Common myeloid progenitor, CD34-positive (primary cell): ENCODE results near the gene TPBG.

Experiments used
- CTCF ChIA-PET: fragments of 350-600 bp; sonication (Branson Sonifier 250); formaldehyde crosslinking; loops from one replicate; lab custom pipeline; 2021; ENCODE audit warnings: antibody characterized with exemption; lab: Charles Lee
- POLR2A ChIA-PET: fragments of 350-600 bp; sonication (Branson Sonifier 250); formaldehyde crosslinking; loops from one replicate; lab custom pipeline; 2021; ENCODE audit warnings: antibody characterized with exemption; lab: Charles Lee
- DNase-seq, 3 donors: peaks; one replicate each; pipeline versions ENCODE4 v3.0.0 to v3.0.0-alpha.2; 2013
- H3K27ac ChIP-seq, 2 experiments: 1 replicate in 1 of 2; 2 replicates in 1 of 2; pipeline ENCODE4 v1.7.0; 2013; ENCODE audit warnings: inconsistent platforms in 2 of 2, low read length in 2 of 2, mild to moderate bottlenecking in 2 of 2, low read depth in 1 of 2, moderate library complexity in 1 of 2; ENCODE audit not compliant: severe bottlenecking in 2 of 2, insufficient read depth in 1 of 2, poor library complexity in 1 of 2
- H3K27me3 ChIP-seq, 5 experiments: replicated peaks in 2 of 5; 1 replicate in 3 of 5; 2 replicates in 2 of 5; pipeline versions ENCODE4 v1.6.1 to v1.7.0; 2013; ENCODE audit warnings: low read length in 4 of 5, mild to moderate bottlenecking in 2 of 5, moderate library complexity in 2 of 5, inconsistent platforms in 1 of 5; ENCODE audit not compliant: insufficient read depth in 5 of 5, control insufficient read depth in 4 of 5
- H3K36me3 ChIP-seq, 4 experiments: 1 replicate in 2 of 4; 2 replicates in 2 of 4; pipeline versions ENCODE4 v1.6.1 to v1.7.0; 2013; ENCODE audit warnings: low read length in 3 of 4, control low read depth in 1 of 4, mild to moderate bottlenecking in 1 of 4; ENCODE audit not compliant: control insufficient read depth in 4 of 4, insufficient read depth in 4 of 4
- H3K4me1 ChIP-seq, 4 experiments: 1 replicate in 3 of 4; 2 replicates in 1 of 4; pipeline versions ENCODE4 v1.6.1 to v1.7.1; 2013; ENCODE audit warnings: low read length in 3 of 4, mild to moderate bottlenecking in 3 of 4, control low read depth in 1 of 4, inconsistent platforms in 1 of 4, moderate library complexity in 1 of 4; ENCODE audit not compliant: control insufficient read depth in 4 of 4, insufficient read depth in 4 of 4; ENCODE audit errors: control extremely low read depth in 1 of 4
- H3K4me3 ChIP-seq, 7 experiments: 1 replicate in 4 of 7; 2 replicates in 3 of 7; pipeline versions ENCODE4 v1.5.1 to v1.7.0; 2013; ENCODE audit warnings: mild to moderate bottlenecking in 7 of 7, low read length in 6 of 7, moderate library complexity in 6 of 7, inconsistent platforms in 2 of 7, low read depth in 2 of 7, control low read depth in 1 of 7; ENCODE audit not compliant: insufficient read depth in 4 of 7, control insufficient read depth in 1 of 7; ENCODE audit errors: extremely low read depth in 1 of 7
- H3K9me3 ChIP-seq, 5 experiments: 1 replicate in 4 of 5; 2 replicates in 1 of 5; pipeline versions ENCODE4 v1.6.1 to v1.7.1; 2013; ENCODE audit warnings: low read length in 4 of 5, mild to moderate bottlenecking in 2 of 5, inconsistent platforms in 1 of 5, low read depth in 1 of 5, moderate library complexity in 1 of 5; ENCODE audit not compliant: control insufficient read depth in 4 of 5, insufficient read depth in 2 of 5; ENCODE audit errors: control extremely low read depth in 1 of 5
- WGBS: methylation state at CpG from one replicate; pipeline ENCODE4 v1.1.5; 2013; ENCODE audit not compliant: insufficient coverage; 5-methylcytosine and 5-hydroxymethylcytosine counted together

TPBG gene

GRCh38 chr6:82364087-82365015 lies 734 bp downstream of the TPBG start:
- no peak overlapping the region for H3K27ac ChIP-seq
- H3K4me3 ChIP-seq = peak overlapping the region; percentile 46 to 93 (median 81)
- H3K4me1 ChIP-seq = peaks cover 0 to 26% (median 25%) of the 10 kb centered on the region in 4 experiments
- DNase-seq = peak; percentile 8 to 36 (median 13)
- H3K9me3 ChIP-seq = peaks cover 0 to 3% (median 0%) of the 10 kb centered on the region in 5 experiments
- ChIA-PET POLR2A (interaction anchor here (0.5 kb wide), 1 partner anchor 460 kb away, joined by 3 read pairs; no protein-coding TSS in a partner anchor), CTCF (interaction anchor here (1.4 kb wide), 1 partner anchor 92 kb away, joined by 3 read pairs; no protein-coding TSS in a partner anchor)
- peaks cover 19 to 47% (median 37%) of the 10 kb centered on the region in 5 experiments for H3K27me3 ChIP-seq
- no peaks in the 10 kb centered on the region for H3K36me3 ChIP-seq
- WGBS = under 1% methylated on average over 65 of the region's 88 CpGs

GRCh38 chr6:82365016-82365795 lies 1.6 kb downstream of the TPBG start:
- no peaks in the 10 kb centered on the region for H3K36me3 ChIP-seq
- H3K27me3 ChIP-seq = peaks cover 19 to 46% (median 37%) of the 10 kb centered on the region in 5 experiments
- 10% methylated on average over 57 of the region's 67 CpGs for WGBS
- ChIA-PET CTCF (no interaction called here), POLR2A (no interaction called here)
- DNase-seq = peak; percentile 13 to 61 (median 48)
- peaks cover 0 to 26% (median 25%) of the 10 kb centered on the region in 4 experiments for H3K4me1 ChIP-seq
- H3K27ac ChIP-seq = no peak overlapping the region
- H3K9me3 ChIP-seq = peaks cover 0 to 3% (median 0%) of the 10 kb centered on the region in 5 experiments
- H3K4me3 ChIP-seq = peak overlapping the region; percentile 46 to 93 (median 81)

GRCh38 chr6:82367704-82368103 lies 4.1 kb downstream of the TPBG start:
- Histone ChIP-seq H3K27me3 (peaks cover 8 to 33% (median 21%) of the 10 kb centered on the region in 5 experiments), H3K36me3 (no peaks in the 10 kb centered on the region), H3K9me3 (peaks cover 0 to 3% (median 0%) of the 10 kb centered on the region in 5 experiments), H3K4me3 (no peak overlapping the region), H3K4me1 (peaks cover 0 to 26% (median 25%) of the 10 kb centered on the region in 4 experiments), H3K27ac (no peak overlapping the region)
- DNase-seq = no peak
- ChIA-PET CTCF (no interaction called here), POLR2A (no interaction called here)

GRCh38 chr6:82370788-82371187 lies 7.2 kb downstream of the TPBG start:
- H3K27me3 ChIP-seq = peaks cover 3 to 9% (median 6%) of the 10 kb centered on the region in 5 experiments
- ChIA-PET CTCF (no interaction called here), POLR2A (no interaction called here)

DNA sequence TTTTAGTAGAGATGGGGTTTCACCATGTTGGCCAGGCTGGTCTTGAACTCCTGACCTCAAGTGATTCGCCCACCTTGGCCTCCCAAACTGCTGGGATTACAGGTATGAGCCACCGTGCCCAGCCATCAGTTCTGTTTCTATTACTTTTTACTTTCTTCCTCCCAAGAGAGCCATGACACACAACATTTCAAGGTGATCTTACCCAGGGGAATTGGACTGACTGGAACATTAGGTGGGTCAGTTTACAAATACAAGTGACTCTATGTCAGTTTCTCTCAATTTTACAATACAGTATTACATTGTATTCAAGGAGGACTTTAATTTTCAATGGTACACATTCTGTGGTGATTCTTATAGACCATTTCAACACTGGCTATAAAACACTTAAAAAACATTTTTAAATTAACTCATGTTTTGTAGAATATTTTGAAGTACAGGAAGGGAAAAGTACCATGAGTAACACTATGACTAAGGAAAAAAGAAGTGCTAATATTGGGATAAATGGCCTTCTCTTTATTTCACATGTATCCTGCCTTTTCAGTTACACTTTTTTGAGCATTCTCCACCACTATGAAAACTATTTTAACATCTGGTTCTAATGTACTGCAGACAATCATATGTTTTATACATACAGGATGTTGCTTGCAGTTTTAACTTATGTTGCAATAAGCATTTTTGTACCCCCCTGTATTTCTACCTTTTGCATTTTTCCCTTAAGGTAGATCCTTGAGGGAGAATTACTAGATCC lies 8.4 kb downstream of the TPBG start:
- Histone ChIP-seq H3K4me3 (no peak overlapping the region), H3K27me3 (peaks cover 0 to 3% (median 0%) of the 10 kb centered on the region in 5 experiments), H3K36me3 (no peaks in the 10 kb centered on the region), H3K9me3 (no peaks in the 10 kb centered on the region), H3K27ac (no peak overlapping the region), H3K4me1 (no peaks in the 10 kb centered on the region)
- ChIA-PET POLR2A (no interaction called here), CTCF (no interaction called here)
- WGBS = 100% methylated on average over 1 of the region's 2 CpGs
- DNase-seq = no peak

More at GRCh38 chr6:82370788-82371187, 7.2 kb downstream of the TPBG start:
- H3K9me3 ChIP-seq = peaks cover 0 to under 1% (median 0%) of the 10 kb centered on the region in 5 experiments
- DNase-seq = no peak
- no peaks in the 10 kb centered on the region for H3K36me3 ChIP-seq
- no peak overlapping the region for H3K4me3 ChIP-seq
- WGBS = 100% methylated on average over 2 of the region's 3 CpGs
- H3K4me1 ChIP-seq = no peaks in the 10 kb centered on the region
- H3K27ac ChIP-seq = no peak overlapping the region

GRCh38 chr6:82372656-82373055 lies 9.0 kb downstream of the TPBG start:
- CTCF ChIA-PET = no interaction called here
- Histone ChIP-seq H3K36me3 (no peaks in the 10 kb centered on the region), H3K4me1 (no peaks in the 10 kb centered on the region), H3K27ac (no peak overlapping the region), H3K4me3 (no peak overlapping the region), H3K27me3 (peaks cover 0 to 3% (median 0%) of the 10 kb centered on the region in 5 experiments), H3K9me3 (no peaks in the 10 kb centered on the region)
- no CpG with 5 or more reads among the region's 3 CpGs for WGBS
- no peak for DNase-seq
- POLR2A ChIA-PET = no interaction called here
